Epithelial cell of prostate (primary cell): ENCODE measurements around the gene GUCA1A.
A peak's percentile ranks its signal among the peaks of the same experiment; 100 is the strongest.
"Not testable (repeated sequence)": the region's sequence is repeated elsewhere in the genome, so short reads cannot be mapped to it uniquely, and the experiment has no call there.

ENCODE experiments used
- DNase-seq: peaks from one replicate; pipeline ENCODE4 v3.0.0-alpha.2; 2011; ENCODE audit warnings: low read depth, low spot score
- H3K27ac ChIP-seq: fragments of 450-650 bp; 2 replicates; pipeline ENCODE4 v1.5.1; 2017; ENCODE audit warnings: mild to moderate bottlenecking

Gene GUCA1A

GRCh38 chr6:42171813-42172581, 1.2 kb upstream of the GUCA1A start:
- no peak overlapping the region for H3K27ac ChIP-seq
- DNase-seq, result no peak

GRCh38 chr6:42175860-42176259, 2.7 kb downstream of the GUCA1A start:
- DNase-seq, result no peak
- no peak overlapping the region for H3K27ac ChIP-seq

- H3K27ac ChIP-seq, result no peak overlapping the region
- no peak for DNase-seq
These were observed 3.8 kb downstream of the GUCA1A start for GRCh38 chr6:42176981-42177380.

- H3K27ac ChIP-seq, result no peak overlapping the region
- no peak for DNase-seq
These were observed 4.6 kb downstream of the GUCA1A start for GRCh38 chr6:42177514-42178364.

- H3K27ac ChIP-seq, result no peak overlapping the region
These were observed 6.2 kb downstream of the GUCA1A start for GRCh38 chr6:42179261-42179944.

GRCh38 chr6:42179945-42180313, 6.8 kb downstream of the GUCA1A start:
- no peak for DNase-seq
- no peak overlapping the region for H3K27ac ChIP-seq

More at GRCh38 chr6:42179261-42179944, 6.2 kb downstream of the GUCA1A start:
- no peak for DNase-seq

GRCh38 chr6:42182101-42182500, 8.9 kb downstream of the GUCA1A start:
- no peak overlapping the region for H3K27ac ChIP-seq
- no peak for DNase-seq

- no peak overlapping the region for H3K27ac ChIP-seq
- no peak for DNase-seq
These were observed 11.3 kb downstream of the GUCA1A start for GRCh38 chr6:42184475-42184874.

- H3K27ac ChIP-seq, result no peak overlapping the region
- DNase-seq, result no peak
These were observed 12.4 kb downstream of the GUCA1A start for GRCh38 chr6:42185597-42185996.

- H3K27ac ChIP-seq, result no peak overlapping the region
- no peak for DNase-seq
These were observed 15.2 kb downstream of the GUCA1A start for GRCh38 chr6:42188406-42188805.

- H3K27ac ChIP-seq, result no peak overlapping the region
- no peak for DNase-seq
These were observed 17.5 kb downstream of the GUCA1A start for GRCh38 chr6:42190554-42191183.

GRCh38 chr6:42192385-42192784, 19.2 kb downstream of the GUCA1A start:
- H3K27ac ChIP-seq, result peak overlapping the region; percentile 47
- not testable (repeated sequence) for DNase-seq

- H3K27ac ChIP-seq, result peak overlapping the region; percentile 47
- no peak for DNase-seq
These were observed 20.3 kb downstream of the GUCA1A start for GRCh38 chr6:42193491-42193894.

GRCh38 chr6:42194056-42194455, 20.9 kb downstream of the GUCA1A start:
- H3K27ac ChIP-seq, result peak overlapping the region; percentile 47
- no peak for DNase-seq

GRCh38 chr6:42195415-42195814, 22.3 kb downstream of the GUCA1A start:
- DNase-seq, result no peak
- no peak overlapping the region for H3K27ac ChIP-seq

GRCh38 chr6:42197555-42198362, 24.6 kb downstream of the GUCA1A start:
- H3K27ac ChIP-seq, result peak overlapping the region; percentile 1
- no peak for DNase-seq

GRCh38 chr6:42199106-42199981, 26.2 kb downstream of the GUCA1A start:
- H3K27ac ChIP-seq, result peak overlapping the region; percentile 49
- no peak for DNase-seq

GRCh38 chr6:42200035-42200434, 26.9 kb downstream of the GUCA1A start:
- peak overlapping the region; percentile 49 for H3K27ac ChIP-seq
- no peak for DNase-seq

GRCh38 chr6:42201382-42201781, 28.2 kb downstream of the GUCA1A start:
- H3K27ac ChIP-seq, result no peak overlapping the region
- no peak for DNase-seq
